GM21717 (cell line): ENCODE results near the gene GGT1.
"Not testable (repeated sequence)": the region's sequence is repeated elsewhere in the genome, so short reads cannot be mapped to it uniquely, and the experiment has no call there.

ENCODE experiments used
- ATAC-seq: cut with Tn5 transposase; IDR thresholded peaks from one replicate; pipeline ENCODE4 v1.9.1; 2021; ENCODE audit warnings: mild to moderate bottlenecking, moderate library complexity; ENCODE audit not compliant: unreplicated experiment

Gene GGT1

GRCh38 chr22:24633231-24634023 is 30.4 kb downstream of the GGT1 start:
- ATAC-seq, result not testable (repeated sequence)

- ATAC-seq, result not testable (repeated sequence)
Measured at GRCh38 chr22:24634776-24635389, 31.9 kb downstream of the GGT1 start.

DNA sequence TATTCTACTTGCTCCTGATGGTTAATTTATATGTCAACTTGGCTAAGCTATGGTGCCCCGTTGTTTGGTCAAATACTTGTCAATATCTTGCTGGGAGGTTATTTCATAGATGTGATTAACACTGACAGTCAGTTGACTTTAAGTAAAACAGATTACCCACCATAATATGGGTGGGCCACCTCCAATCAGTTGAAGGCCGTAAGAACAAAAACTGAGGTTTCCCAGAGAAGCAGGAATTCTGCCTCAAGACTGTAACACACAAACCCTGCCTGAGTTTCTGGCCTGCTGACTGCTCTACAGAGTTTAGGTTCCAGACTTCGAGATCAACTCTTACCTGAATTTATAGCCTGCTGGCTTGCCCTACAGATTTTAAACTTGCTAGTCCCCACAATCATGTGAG is 33.5 kb downstream of the GGT1 start:
- not testable (repeated sequence) for ATAC-seq

GRCh38 chr22:24642307-24642706 is 39.3 kb downstream of the GGT1 start:
- not testable (repeated sequence) for ATAC-seq

DNA sequence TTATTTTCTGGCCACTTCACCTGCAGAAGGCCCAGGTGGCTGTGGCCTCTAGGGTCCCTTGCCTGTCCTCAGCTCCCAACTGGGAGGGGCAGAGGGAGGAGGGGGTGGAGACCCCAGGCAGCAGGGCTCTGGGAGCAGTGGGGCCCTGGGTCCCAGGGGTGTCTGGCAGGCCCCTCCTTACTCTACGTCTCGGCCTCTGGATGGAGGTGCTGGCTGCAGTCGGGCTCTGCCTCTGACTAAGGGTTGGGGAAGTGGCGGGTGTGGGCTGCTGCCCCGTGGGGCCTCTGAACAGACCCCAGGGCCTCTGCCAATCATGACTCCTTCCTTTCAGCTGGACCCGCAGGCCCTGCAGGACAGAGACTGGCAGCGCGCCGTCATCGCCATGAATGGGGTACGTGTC is 41.4 kb downstream of the GGT1 start:
- not testable (repeated sequence) for ATAC-seq

GRCh38 chr22:24645408-24646399 is 42.7 kb downstream of the GGT1 start:
- ATAC-seq, result not testable (repeated sequence)

DNA sequence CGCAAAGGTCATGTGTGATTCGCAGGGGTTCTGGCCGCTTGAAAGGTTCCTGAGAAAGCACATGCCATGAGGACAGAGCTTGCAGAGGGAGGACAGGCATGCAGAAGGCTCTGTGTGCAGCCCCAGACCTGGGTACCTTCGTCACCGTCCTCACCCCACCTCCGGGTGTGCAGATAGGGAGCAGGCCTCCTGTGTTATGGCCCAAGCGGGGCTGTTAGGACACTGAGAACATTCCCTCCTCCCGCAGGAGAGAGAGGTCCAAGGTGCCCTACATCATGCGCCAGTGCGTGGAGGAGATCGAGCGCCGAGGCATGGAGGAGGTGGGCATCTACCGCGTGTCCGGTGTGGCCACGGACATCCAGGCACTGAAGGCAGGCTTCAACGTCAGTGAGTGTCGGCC is 43.8 kb downstream of the GGT1 start:
- ATAC-seq, result not testable (repeated sequence)

GRCh38 chr22:24649371-24649770 is 46.4 kb downstream of the GGT1 start:
- ATAC-seq, result not testable (repeated sequence)

DNA sequence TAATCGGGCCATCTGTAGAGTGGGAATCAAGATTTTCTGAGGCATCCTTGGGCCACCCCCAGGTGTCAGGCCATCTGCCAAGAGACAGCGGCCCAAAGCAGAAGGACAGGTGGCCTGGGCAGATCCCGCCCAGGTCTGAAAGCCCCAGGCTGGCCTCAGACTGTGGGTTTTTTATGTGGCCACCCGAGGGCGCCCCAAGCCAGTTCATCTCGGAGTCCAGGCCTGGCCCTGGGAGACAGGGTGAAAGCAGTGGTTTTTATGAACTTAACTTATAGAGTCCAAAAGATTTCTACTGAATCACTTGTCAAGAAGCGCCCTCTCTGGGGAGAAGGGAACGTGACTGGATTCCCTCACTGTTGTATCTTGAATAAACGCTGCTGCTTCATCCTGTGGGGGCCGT is 47.9 kb downstream of the GGT1 start:
- ATAC-seq, result not testable (repeated sequence)

DNA sequence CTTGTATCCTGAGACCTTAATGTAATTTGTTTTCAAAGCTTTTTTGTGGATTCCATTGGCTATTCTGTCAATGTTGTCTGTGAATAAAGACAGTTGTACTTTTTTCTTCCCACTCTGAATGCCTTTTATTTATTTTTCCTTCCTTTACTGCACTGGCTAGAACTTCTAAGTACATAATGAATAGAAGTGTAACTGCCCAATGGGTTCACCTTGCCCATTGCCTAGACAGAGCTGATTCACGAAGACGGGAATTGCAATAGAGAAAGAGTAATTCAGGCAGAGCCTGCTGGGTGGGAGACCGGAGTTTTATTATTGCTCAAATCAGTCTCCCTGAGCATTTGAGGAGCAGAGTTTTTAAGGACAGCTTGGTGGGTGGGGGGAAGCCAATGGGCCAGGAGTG is 62.4 kb downstream of the GGT1 start:
- not testable (repeated sequence) for ATAC-seq

GRCh38 chr22:24667904-24668303 is 64.9 kb downstream of the GGT1 start:
- ATAC-seq, result not testable (repeated sequence)

DNA sequence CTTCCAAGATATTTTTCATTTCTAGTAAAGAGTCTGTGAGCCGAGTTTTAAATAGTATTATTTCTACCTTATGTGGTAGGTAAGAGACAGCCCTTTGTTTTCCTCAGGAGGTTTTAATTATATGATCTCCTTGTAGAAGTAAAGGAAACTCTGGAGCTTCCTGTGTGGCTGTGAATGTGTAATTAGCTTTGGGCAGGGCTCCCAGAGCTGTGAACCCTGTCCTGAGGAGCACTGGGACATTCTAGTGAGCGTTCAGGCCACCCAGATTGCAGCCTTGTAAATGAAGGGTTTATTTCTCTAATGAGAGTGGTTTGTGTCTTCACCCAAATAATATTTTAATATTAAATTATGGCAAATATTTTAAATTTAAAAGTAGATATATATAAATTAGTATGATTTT is 69.5 kb downstream of the GGT1 start:
- ATAC-seq, result not testable (repeated sequence)
